ENCODE data around the gene ATP6V0E2. TPM values are rescaled to one million over a fixed set of nuclear protein-coding genes. Genes with fewer than 3 reads are reported as not detected.
A peak's percentile ranks its signal among the peaks of the same experiment; 100 is the strongest.

ATP6V0E2 gene
- total RNA-seq, 1 experiment from 2014 or later: 3.4 TPM

DNA sequence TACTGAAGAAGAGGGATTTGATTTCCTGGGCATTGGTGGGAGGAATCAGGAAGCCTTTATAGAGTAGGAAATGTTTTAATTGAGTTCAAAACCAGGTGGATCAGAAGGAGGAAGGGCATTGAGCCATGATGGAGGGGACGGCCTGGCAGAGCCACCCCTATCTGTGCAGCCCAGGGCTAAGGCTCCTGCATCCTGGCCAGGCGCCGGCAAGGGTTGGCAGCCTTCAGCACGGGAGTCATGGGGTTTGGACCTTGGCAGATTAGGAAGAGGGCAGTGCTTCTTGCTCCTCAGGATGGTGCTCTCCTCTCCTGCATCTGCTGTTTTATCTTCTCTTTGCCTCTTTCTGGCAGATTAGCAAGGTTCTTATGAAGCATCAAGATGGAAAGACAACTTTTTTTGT lies 23.1 kb upstream of the ATP6V0E2 start:
- DNase-seq: no peak

DNA sequence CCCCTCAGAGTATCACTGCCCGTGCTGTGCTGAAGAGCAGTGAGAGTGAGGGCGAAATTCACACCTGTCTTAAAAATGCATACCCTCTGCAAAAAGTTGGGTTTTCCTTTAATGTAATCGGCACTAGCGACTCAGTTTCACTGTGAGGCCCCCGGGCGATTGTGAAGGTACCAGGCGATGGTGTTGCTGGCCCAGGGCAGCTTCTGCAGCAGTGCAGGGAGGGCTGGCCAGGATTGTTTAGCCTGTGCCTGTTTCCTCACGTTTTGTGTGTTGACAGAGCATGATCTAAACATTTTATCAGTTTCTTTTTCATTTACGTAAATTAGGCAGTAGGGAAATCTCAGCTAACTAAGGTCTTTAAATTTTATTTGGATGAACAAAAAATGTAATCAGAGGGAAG lies 22.3 kb upstream of the ATP6V0E2 start:
- H3K27me3 ChIP-seq: no peaks in the 10 kb centered on the region
- no peaks in the 10 kb centered on the region for H3K9me3 ChIP-seq (replicated peaks)
- no peak overlapping the region for H3K4me3 ChIP-seq
- peaks cover 23% of the 10 kb centered on the region for H3K4me1 ChIP-seq
- no peaks in the 10 kb centered on the region for H3K36me3 ChIP-seq
- no peak overlapping the region for H3K27ac ChIP-seq
- no peak for DNase-seq

More for the DNA sequence above, 23.1 kb upstream of the ATP6V0E2 start:
- Histone ChIP-seq H3K27me3 (no peaks in the 10 kb centered on the region), H3K9me3 (replicated peaks) (no peaks in the 10 kb centered on the region), H3K27ac (no peak overlapping the region), H3K4me3 (no peak overlapping the region), H3K4me1 (peaks cover 17% of the 10 kb centered on the region), H3K36me3 (no peaks in the 10 kb centered on the region)

DNA sequence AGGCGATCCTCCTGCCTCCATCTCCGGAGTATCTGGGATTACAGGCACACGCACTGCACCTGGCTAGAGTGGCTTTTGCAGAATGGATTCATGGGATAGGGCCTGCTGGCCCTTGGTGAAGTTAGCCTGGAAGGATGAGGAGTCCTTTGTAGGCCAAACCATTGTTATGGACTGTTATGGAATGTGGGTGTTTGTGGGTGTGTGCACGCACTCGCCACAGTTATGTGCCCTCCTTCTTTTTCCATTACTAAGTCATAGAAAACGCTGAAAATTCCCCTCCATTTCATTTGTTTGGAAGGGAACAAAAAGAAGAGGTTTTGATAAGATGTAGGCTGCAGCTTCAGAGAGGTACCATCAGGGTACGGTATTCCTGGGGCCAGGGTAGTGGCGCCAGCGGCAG lies 20.6 kb upstream of the ATP6V0E2 start:
- no peaks in the 10 kb centered on the region for H3K27me3 ChIP-seq
- no peaks in the 10 kb centered on the region for H3K9me3 ChIP-seq (replicated peaks)

DNA sequence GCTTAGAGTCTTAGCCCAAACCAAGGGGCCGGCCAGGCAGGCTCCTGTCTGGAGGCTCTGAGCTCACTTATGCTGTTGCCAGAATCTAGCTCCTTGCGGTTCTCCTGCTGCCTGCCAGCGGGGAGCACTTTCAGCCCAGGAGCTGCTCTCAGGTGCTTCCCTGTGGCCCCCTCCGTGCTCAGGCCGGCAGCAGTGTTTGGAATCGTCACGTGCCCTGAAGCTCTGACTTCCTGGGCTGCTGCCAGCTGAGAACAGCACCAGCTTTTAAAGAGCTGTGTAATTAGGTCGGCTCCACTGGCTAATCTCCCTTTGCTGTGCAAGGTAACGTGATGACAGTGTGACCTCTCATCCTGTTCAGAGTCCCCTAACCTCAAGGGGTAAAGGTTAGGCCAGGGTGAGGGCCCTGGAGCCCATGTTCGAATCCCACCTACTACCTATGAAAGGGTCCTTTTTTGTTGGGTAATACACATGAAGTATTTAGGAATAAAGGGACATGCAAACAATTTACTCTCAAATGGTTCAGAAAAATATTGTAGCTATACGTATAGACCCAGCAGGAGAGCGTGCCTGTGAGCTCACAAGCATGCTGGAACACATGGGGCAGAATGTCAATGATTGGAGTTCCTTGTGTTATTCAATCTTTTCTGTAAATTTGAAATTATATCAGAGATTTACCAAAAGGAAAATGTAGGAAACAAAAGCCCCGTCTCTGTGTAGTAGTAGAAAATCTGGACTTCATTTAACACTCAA lies 19.0 kb upstream of the ATP6V0E2 start:
- Histone ChIP-seq H3K27ac (no peak overlapping the region), H3K4me1 (peaks cover 26% of the 10 kb centered on the region), H3K9me3 (replicated peaks) (no peaks in the 10 kb centered on the region), H3K36me3 (no peaks in the 10 kb centered on the region), H3K4me3 (no peak overlapping the region), H3K27me3 (no peaks in the 10 kb centered on the region)
- peak; percentile 69 to 79 for DNase-seq

More for the DNA sequence above, 20.6 kb upstream of the ATP6V0E2 start:
- Histone ChIP-seq H3K27ac (no peak overlapping the region), H3K4me1 (peaks cover 26% of the 10 kb centered on the region), H3K4me3 (no peak overlapping the region), H3K36me3 (no peaks in the 10 kb centered on the region)
- DNase-seq: no peak

DNA sequence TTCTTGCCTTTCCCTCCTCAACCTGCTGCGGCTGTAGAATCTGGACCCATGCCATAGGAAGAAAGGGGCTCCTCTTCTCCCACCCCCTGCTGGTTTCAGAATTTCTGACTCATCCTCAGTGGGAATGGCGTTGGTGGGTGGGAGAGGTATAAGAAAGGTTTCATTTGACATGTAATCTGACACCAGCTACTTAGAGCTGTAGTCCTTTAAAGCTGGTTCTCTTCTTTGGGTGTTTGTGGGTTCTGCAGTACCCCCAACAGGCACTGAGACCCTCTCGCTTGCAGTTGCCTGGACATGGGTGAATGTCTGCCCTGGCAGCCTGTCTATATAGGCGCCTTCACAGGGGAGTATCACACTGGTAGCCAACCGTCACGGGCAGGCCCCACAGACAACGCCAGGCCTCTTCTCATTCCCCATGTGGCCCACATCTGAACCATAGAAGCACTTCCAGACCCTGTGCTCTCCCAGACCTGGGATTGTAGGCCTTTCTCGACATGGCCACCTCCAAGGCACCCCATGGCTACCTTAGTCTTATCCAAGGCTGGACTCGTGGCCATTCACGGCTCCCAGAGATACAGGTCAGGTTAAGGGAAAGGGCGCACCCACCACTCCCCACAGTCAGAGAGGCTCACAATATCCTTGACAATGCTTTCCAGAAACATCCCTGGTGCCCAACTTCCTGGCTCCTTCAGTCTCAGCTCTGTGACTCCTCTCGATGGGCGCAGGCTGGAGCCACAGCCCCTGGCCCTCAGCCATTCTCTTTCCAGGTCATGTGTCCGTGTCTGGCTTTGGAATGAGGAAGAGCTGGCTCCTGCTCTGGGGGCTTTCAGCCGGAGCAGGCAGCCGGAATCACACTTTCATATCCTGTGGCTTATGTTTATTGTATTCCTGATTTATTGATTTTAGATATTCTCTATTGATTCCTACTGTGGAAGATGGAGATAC lies 18.1 kb upstream of the ATP6V0E2 start:
- no peaks in the 10 kb centered on the region for H3K27me3 ChIP-seq
- no peaks in the 10 kb centered on the region for H3K36me3 ChIP-seq
- DNase-seq: peak; percentile 74 to 87
- no peak overlapping the region for H3K4me3 ChIP-seq
- no peak overlapping the region for H3K27ac ChIP-seq
- H3K9me3 ChIP-seq (replicated peaks): no peaks in the 10 kb centered on the region
- peaks cover 26% of the 10 kb centered on the region for H3K4me1 ChIP-seq

DNA sequence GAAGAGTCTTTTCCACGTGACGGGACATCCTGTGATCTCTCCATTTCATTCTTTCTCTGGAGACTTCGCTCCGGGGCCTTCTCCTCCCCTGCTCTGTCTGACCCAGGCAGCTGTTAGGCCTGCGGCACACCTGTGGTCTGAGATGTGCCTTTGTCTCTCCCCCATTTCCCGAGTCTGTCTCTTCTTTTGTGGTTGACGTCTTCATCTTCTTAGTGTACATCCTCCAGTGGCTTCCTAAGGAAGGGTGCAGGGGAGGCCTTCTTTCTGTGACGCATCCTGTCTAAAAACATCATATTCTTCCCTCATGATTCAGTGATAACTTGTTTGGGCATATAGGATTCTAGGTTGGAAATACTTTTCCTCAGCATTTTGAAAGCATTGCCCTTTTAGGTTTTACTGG lies 17.2 kb upstream of the ATP6V0E2 start:
- Histone ChIP-seq H3K9me3 (replicated peaks) (no peaks in the 10 kb centered on the region), H3K27me3 (no peaks in the 10 kb centered on the region), H3K4me1 (peaks cover 26% of the 10 kb centered on the region), H3K27ac (no peak overlapping the region), H3K36me3 (no peaks in the 10 kb centered on the region), H3K4me3 (no peak overlapping the region)
- DNase-seq: no peak

DNA sequence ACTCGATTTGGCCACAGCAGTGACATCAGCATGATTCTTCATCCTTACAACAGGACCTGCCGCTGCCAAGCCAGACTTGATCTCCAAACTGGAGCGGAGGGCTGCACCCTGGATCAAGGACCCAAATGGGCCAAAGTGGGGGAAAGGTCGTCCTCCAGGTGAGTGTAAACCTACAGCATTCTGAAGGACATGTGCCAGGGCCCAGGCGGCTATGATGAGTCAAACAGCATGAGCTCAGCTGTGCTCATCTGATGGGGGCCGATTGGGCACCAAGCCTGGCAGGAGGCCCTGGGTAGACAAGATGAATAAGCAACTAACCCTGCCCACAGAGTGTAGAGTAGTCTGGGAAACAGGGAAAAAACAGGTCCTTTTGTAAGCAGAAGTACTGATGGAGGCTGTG lies 14.4 kb upstream of the ATP6V0E2 start:
- no peak for DNase-seq
- Histone ChIP-seq H3K4me3 (no peak overlapping the region), H3K36me3 (no peaks in the 10 kb centered on the region), H3K9me3 (replicated peaks) (no peaks in the 10 kb centered on the region), H3K4me1 (peaks cover 22% of the 10 kb centered on the region), H3K27me3 (no peaks in the 10 kb centered on the region), H3K27ac (no peak overlapping the region)

DNA sequence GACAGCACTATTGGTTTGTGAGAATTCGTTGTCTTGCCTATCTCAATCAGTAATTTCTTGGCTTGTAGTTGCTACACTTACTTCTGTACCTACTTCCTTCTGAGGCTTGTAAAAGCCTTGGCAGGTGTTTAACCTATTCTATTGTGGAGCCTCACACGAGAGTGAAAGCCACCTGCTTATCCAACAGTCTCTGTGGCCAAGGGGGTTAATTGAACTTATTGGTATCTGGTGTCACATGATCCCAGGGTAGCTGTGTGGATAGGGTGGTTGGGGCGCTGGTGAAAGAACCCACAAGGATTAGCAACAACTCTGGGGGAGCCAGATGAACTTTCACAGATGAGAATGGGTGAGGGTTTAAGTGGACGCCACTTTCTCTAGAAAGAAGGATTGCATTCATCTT lies 13.9 kb upstream of the ATP6V0E2 start:
- Histone ChIP-seq H3K27me3 (no peaks in the 10 kb centered on the region), H3K9me3 (replicated peaks) (no peaks in the 10 kb centered on the region), H3K4me1 (peaks cover 17% of the 10 kb centered on the region), H3K27ac (no peak overlapping the region), H3K36me3 (no peaks in the 10 kb centered on the region), H3K4me3 (no peak overlapping the region)
- no peak for DNase-seq

DNA sequence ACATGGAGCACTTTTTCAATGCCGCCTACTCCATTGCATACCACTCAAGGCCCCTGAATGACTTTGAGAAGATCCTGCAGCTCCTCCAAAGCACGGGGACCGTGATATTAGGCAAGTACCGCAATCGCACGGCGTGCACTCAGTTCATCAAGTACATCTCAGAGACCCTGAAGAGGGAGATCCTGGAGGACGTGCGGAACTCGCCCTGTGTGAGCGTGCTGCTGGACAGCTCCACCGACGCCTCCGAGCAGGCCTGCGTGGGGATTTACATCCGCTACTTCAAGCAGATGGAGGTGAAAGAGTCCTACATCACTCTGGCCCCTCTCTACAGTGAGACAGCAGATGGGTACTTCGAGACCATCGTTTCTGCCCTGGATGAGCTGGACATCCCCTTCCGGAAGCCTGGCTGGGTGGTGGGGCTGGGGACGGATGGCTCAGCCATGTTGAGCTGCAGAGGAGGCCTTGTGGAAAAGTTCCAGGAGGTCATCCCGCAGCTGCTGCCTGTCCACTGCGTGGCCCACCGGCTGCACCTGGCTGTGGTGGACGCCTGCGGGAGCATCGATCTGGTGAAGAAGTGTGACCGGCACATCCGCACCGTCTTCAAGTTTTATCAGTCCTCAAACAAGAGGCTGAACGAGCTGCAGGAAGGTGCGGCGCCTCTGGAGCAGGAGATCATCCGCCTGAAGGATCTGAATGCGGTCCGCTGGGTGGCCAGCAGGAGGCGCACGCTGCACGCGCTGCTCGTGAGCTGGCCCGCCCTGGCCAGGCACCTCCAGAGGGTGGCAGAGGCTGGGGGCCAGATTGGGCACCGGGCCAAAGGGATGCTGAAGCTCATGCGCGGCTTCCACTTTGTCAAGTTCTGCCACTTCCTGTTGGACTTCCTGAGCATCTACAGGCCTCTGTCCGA lies 12.7 kb upstream of the ATP6V0E2 start:
- no peak for DNase-seq
- no peaks in the 10 kb centered on the region for H3K27me3 ChIP-seq
- H3K9me3 ChIP-seq (replicated peaks): no peaks in the 10 kb centered on the region
- peaks cover 5% of the 10 kb centered on the region; the same call in 1 of the 2 replicates for H3K4me1 ChIP-seq
- no peak overlapping the region for H3K27ac ChIP-seq
- no peak overlapping the region for H3K4me3 ChIP-seq
- no peaks in the 10 kb centered on the region for H3K36me3 ChIP-seq

DNA sequence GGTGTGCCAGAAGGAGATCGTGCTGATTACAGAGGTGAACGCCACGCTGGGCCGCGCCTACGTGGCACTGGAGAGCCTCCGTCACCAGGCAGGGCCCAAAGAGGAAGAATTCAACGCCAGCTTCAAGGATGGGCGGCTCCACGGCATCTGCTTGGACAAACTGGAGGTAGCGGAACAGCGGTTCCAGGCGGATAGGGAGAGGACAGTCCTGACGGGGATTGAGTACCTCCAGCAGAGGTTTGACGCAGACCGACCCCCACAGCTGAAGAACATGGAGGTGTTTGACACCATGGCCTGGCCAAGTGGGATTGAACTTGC lies 12.1 kb upstream of the ATP6V0E2 start:
- H3K4me3 ChIP-seq: no peak overlapping the region
- H3K27me3 ChIP-seq: no peaks in the 10 kb centered on the region
- H3K9me3 ChIP-seq (replicated peaks): no peaks in the 10 kb centered on the region
- DNase-seq: no peak
- H3K36me3 ChIP-seq: no peaks in the 10 kb centered on the region
- 0 out of 2 replicates have a peak, but pooled peaks cover under 1% of the 10 kb centered on the region for H3K4me1 ChIP-seq
- H3K27ac ChIP-seq: no peak overlapping the region

DNA sequence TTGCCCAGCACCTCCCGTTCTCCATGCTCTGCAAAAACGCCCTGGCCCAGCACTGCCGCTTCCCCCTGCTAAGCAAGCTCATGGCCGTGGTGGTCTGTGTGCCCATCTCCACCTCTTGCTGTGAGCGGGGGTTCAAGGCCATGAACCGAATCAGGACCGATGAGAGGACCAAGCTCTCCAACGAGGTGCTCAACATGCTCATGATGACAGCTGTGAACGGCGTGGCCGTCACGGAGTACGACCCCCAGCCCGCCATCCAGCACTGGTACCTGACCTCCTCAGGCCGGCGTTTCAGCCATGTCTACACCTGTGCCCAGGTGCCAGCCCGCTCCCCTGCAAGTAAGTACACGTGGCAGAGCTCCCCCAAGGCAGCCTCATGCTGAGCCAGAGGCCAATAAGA lies 11.6 kb upstream of the ATP6V0E2 start:
- H3K4me3 ChIP-seq: no peak overlapping the region
- no peaks in the 10 kb centered on the region for H3K9me3 ChIP-seq (replicated peaks)
- no peak for DNase-seq
- no peaks in the 10 kb centered on the region for H3K27me3 ChIP-seq
- H3K4me1 ChIP-seq: no peaks in the 10 kb centered on the region
- no peaks in the 10 kb centered on the region for H3K36me3 ChIP-seq
- H3K27ac ChIP-seq: no peak overlapping the region

DNA sequence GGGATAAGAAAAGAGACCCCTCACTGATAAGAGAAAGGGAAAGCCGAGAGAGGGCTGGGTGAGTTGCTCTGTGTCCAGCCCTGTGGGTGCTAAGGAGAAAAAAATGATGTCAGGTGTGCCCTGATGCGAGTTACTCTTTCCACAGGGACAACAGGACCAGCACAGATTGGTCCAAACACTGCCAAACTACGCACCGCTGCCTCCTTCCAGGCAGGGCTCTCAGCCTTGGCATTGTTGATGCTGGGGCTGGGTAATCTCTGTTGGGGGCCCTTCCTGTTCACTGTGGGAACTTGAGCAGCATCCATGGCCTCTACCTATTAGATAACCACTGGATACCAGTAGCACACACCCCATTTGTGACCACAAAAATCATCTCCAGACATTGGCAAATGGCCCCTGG lies 10.3 kb upstream of the ATP6V0E2 start:
- no peak for DNase-seq
- no peak overlapping the region for H3K27ac ChIP-seq
- H3K36me3 ChIP-seq: no peaks in the 10 kb centered on the region
- no peaks in the 10 kb centered on the region for H3K27me3 ChIP-seq
- no peaks in the 10 kb centered on the region for H3K4me1 ChIP-seq
- no peak overlapping the region for H3K4me3 ChIP-seq
- H3K9me3 ChIP-seq (replicated peaks): no peaks in the 10 kb centered on the region

DNA sequence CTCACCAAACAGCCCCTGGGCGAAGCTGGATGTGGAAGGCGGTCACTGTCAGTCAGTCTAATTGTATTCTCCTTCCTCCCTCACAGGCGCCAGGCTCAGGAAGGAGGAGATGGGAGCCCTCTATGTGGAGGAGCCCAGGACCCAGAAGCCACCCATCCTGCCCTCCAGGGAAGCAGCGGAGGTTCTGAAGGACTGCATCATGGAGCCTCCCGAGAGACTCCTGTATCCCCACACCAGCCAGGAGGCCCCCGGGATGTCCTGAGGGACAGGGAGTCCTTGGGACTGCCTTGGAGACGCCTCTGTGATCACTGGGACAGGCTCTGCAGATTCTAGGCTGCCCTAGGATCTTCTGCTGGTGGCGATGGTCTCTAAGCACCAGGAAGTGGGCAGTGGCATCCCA lies 9.7 kb upstream of the ATP6V0E2 start:
- no peaks in the 10 kb centered on the region for H3K9me3 ChIP-seq (replicated peaks)
- H3K4me3 ChIP-seq: no peak overlapping the region
- DNase-seq: no peak
- no peaks in the 10 kb centered on the region for H3K27me3 ChIP-seq
- no peaks in the 10 kb centered on the region for H3K4me1 ChIP-seq
- H3K36me3 ChIP-seq: no peaks in the 10 kb centered on the region
- no peak overlapping the region for H3K27ac ChIP-seq

DNA sequence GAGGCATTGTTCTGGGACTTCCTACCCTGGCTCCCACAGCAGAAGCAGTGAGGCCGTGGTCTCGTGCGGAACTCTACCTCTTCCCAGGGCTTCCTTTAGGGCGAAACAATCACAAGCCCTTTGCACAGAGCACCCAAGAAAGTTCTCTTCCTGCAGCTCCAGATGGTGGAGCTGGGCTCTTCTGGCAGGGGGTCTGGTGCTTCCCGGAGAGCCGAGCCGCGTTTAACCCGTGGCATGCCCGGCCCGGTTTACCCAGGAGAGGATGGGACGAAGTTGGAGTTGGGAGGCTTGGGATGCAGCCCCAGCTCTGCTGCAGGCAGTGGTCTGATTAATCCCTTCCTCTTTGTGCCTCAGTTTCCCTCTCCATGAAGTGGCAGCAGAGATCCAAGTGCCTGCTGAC lies 9.0 kb upstream of the ATP6V0E2 start:
- Histone ChIP-seq H3K27me3 (no peaks in the 10 kb centered on the region), H3K9me3 (replicated peaks) (no peaks in the 10 kb centered on the region), H3K36me3 (no peaks in the 10 kb centered on the region), H3K27ac (no peak overlapping the region), H3K4me3 (no peak overlapping the region), H3K4me1 (no peaks in the 10 kb centered on the region)
- DNase-seq: no peak

DNA sequence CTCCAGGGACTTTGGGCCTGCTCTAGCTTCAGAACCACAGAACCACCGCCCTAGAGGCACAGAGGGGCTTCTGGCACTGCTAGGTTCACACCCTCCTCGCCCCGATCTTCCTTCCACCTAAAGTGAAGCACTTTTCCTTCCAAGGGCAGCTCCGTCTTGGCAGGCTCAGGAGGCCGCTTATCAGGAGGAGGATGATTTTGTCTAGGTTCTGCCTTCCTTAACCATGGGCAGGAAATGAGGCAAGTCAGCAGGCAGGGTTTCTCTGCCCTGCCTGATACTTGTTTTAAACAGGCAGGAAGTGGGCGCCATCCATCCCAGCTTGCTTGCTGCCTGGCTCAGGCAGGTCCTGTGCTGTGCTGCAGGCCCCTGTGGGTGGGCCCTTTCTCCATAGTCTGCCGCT lies 8.3 kb upstream of the ATP6V0E2 start:
- Histone ChIP-seq H3K36me3 (no peaks in the 10 kb centered on the region), H3K27me3 (no peaks in the 10 kb centered on the region), H3K27ac (no peak overlapping the region), H3K9me3 (replicated peaks) (no peaks in the 10 kb centered on the region), H3K4me3 (no peak overlapping the region), H3K4me1 (no peaks in the 10 kb centered on the region)
- DNase-seq: no peak
